BLaER1 (cell line): Measurements from ENCODE around the gene INPP5J.

ENCODE experiments used
- H3K27ac ChIP-seq: shearing (Covaris generic); formaldehyde crosslinking; 2 replicates; pipeline ENCODE4 v1.8.1; 2022
- H3K27me3 ChIP-seq: shearing (Covaris generic); formaldehyde crosslinking; 2 replicates; pipeline ENCODE4 v1.8.1; 2022
- H3K36me3 ChIP-seq: shearing (Covaris generic); formaldehyde crosslinking; 2 replicates; pipeline ENCODE4 v1.8.1; 2022
- H3K4me1 ChIP-seq: shearing (Covaris generic); formaldehyde crosslinking; 2 replicates; pipeline ENCODE4 v1.8.1; 2022
- H3K4me2 ChIP-seq: shearing (Covaris generic); formaldehyde crosslinking; 2 replicates; pipeline ENCODE4 v1.8.1; 2022
- H3K4me3 ChIP-seq: shearing (Covaris generic); formaldehyde crosslinking; 2 replicates; pipeline ENCODE4 v1.8.1; 2022
- H3K9ac ChIP-seq: shearing (Covaris generic); formaldehyde crosslinking; 2 replicates; pipeline ENCODE4 v1.8.1; 2022
- H3K9me3 ChIP-seq: shearing (Covaris generic); formaldehyde crosslinking; 2 replicates; pipeline ENCODE4 v1.8.1; 2022
- H4K20me1 ChIP-seq: shearing (Covaris generic); formaldehyde crosslinking; 2 replicates; pipeline ENCODE4 v1.8.1; 2022
- Cebpa-rat ChIP-seq: shearing (Covaris generic); IDR thresholded peaks from 2 replicates; pipeline ENCODE4 v1.8.1; 2022

INPP5J gene

GRCh38 chr22:31087744-31088215, 35.0 kb upstream of the INPP5J start:
- H3K4me1 ChIP-seq = peaks cover 78% of the 10 kb centered on the region
- peak overlapping the region; percentile 37 for H3K27ac ChIP-seq
- TF ChIP-seq Cebpa-rat = no peak
- no peaks in the 10 kb centered on the region for H3K27me3 ChIP-seq
- H3K4me2 ChIP-seq = peak overlapping the region; percentile 100; the same call in 1 of the 2 replicates
- peaks cover 7% of the 10 kb centered on the region for H4K20me1 ChIP-seq
- H3K36me3 ChIP-seq = peaks cover 57% of the 10 kb centered on the region
- H3K4me3 ChIP-seq = no peak overlapping the region
- 0 out of 2 replicates have a peak overlapping the region, but pooled peaks have one; percentile 10 for H3K9ac ChIP-seq
- no peaks in the 10 kb centered on the region for H3K9me3 ChIP-seq

GRCh38 chr22:31088233-31088986, 34.4 kb upstream of the INPP5J start:
- peaks cover 1% of the 10 kb centered on the region for H4K20me1 ChIP-seq
- peak overlapping the region; percentile 58 for H3K27ac ChIP-seq
- H3K9me3 ChIP-seq = no peaks in the 10 kb centered on the region
- no peak for TF ChIP-seq Cebpa-rat
- H3K9ac ChIP-seq = peak overlapping the region; percentile 54
- H3K4me1 ChIP-seq = peaks cover 78% of the 10 kb centered on the region
- no peak overlapping the region for H3K4me3 ChIP-seq
- H3K27me3 ChIP-seq = no peaks in the 10 kb centered on the region
- peaks cover 62% of the 10 kb centered on the region for H3K36me3 ChIP-seq
- peak overlapping the region; percentile 51 for H3K4me2 ChIP-seq

- Histone ChIP-seq H3K4me1 (peaks cover 74% of the 10 kb centered on the region), H3K9ac (peak overlapping the region; percentile 54), H3K4me2 (peak overlapping the region; percentile 51), H3K36me3 (peaks cover 73% of the 10 kb centered on the region), H3K9me3 (no peaks in the 10 kb centered on the region), H3K4me3 (no peak overlapping the region), H3K27ac (no peak overlapping the region), H3K27me3 (no peaks in the 10 kb centered on the region), H4K20me1 (no peaks in the 10 kb centered on the region; the same call in 1 of the 2 replicates)
- TF ChIP-seq Cebpa-rat = no peak
Measured at GRCh38 chr22:31089160-31090100, 33.3 kb upstream of the INPP5J start.

GRCh38 chr22:31090217-31091085, 32.3 kb upstream of the INPP5J start:
- no peak overlapping the region for H3K4me2 ChIP-seq
- no peak overlapping the region for H3K27ac ChIP-seq
- H3K36me3 ChIP-seq = peaks cover 83% of the 10 kb centered on the region
- H3K9ac ChIP-seq = no peak overlapping the region
- no peaks in the 10 kb centered on the region; the same call in 1 of the 2 replicates for H4K20me1 ChIP-seq
- TF ChIP-seq Cebpa-rat = no peak
- peaks cover 72% of the 10 kb centered on the region for H3K4me1 ChIP-seq
- no peak overlapping the region for H3K4me3 ChIP-seq
- no peaks in the 10 kb centered on the region for H3K27me3 ChIP-seq
- H3K9me3 ChIP-seq = no peaks in the 10 kb centered on the region

GRCh38 chr22:31091106-31091975, 31.4 kb upstream of the INPP5J start:
- Histone ChIP-seq H3K27me3 (no peaks in the 10 kb centered on the region), H3K4me3 (no peak overlapping the region), H3K27ac (no peak overlapping the region), H3K9me3 (no peaks in the 10 kb centered on the region), H4K20me1 (no peaks in the 10 kb centered on the region; the same call in 1 of the 2 replicates), H3K4me1 (peaks cover 63% of the 10 kb centered on the region), H3K9ac (no peak overlapping the region), H3K4me2 (no peak overlapping the region), H3K36me3 (peaks cover 92% of the 10 kb centered on the region)
- TF ChIP-seq Cebpa-rat = no peak

GRCh38 chr22:31092161-31092560, 30.6 kb upstream of the INPP5J start:
- Histone ChIP-seq H3K27me3 (no peaks in the 10 kb centered on the region), H3K27ac (peak overlapping the region; percentile 38; the same call in 1 of the 2 replicates), H3K9ac (peak overlapping the region; percentile 44; the same call in 1 of the 2 replicates), H3K4me1 (peaks cover 55% of the 10 kb centered on the region), H3K4me2 (peak overlapping the region; percentile 76), H3K36me3 (peaks cover 96% of the 10 kb centered on the region), H3K4me3 (no peak overlapping the region), H4K20me1 (no peaks in the 10 kb centered on the region; the same call in 1 of the 2 replicates), H3K9me3 (no peaks in the 10 kb centered on the region)
- TF ChIP-seq Cebpa-rat = no peak

GRCh38 chr22:31093086-31093850, 29.5 kb upstream of the INPP5J start:
- Histone ChIP-seq H3K4me3 (no peak overlapping the region), H3K4me2 (peak overlapping the region; percentile 76), H3K4me1 (peaks cover 44% of the 10 kb centered on the region), H3K9ac (0 out of 2 replicates have a peak overlapping the region, but pooled peaks have one; percentile 40), H3K27ac (peak overlapping the region; percentile 38), H4K20me1 (no peaks in the 10 kb centered on the region; the same call in 1 of the 2 replicates), H3K36me3 (peaks cover 96% of the 10 kb centered on the region), H3K9me3 (no peaks in the 10 kb centered on the region), H3K27me3 (no peaks in the 10 kb centered on the region)
- TF ChIP-seq Cebpa-rat = no peak
